Inferior parietal cortex (tissue), 1 donor: ENCODE data around the gene TMUB1.

Source experiments
- DNase-seq: peaks from one replicate; pipeline ENCODE4 v3.0.0-alpha.2; 2016; ENCODE audit errors: extremely low spot score

TMUB1 gene

GRCh38 chr7:151068069-151068773 lies 15.1 kb downstream of the TMUB1 start:
- DNase-seq, result no peak

GRCh38 chr7:151066273-151066974 lies 16.9 kb downstream of the TMUB1 start:
- no peak for DNase-seq

GRCh38 chr7:151065516-151065915 lies 17.8 kb downstream of the TMUB1 start:
- DNase-seq, result no peak

- DNase-seq, result no peak
These were observed 18.3 kb downstream of the TMUB1 start for GRCh38 chr7:151064993-151065392.

- DNase-seq, result no peak
These were observed 18.8 kb downstream of the TMUB1 start for GRCh38 chr7:151064454-151064853.

- no peak for DNase-seq
These were observed 20.1 kb downstream of the TMUB1 start for GRCh38 chr7:151063212-151063561.

- DNase-seq, result no peak
These were observed 20.7 kb downstream of the TMUB1 start for GRCh38 chr7:151062399-151063211.

GRCh38 chr7:151062111-151062398 lies 21.2 kb downstream of the TMUB1 start:
- no peak for DNase-seq

GRCh38 chr7:151061213-151062110 lies 21.8 kb downstream of the TMUB1 start:
- no peak for DNase-seq

GRCh38 chr7:151060416-151061212 lies 22.7 kb downstream of the TMUB1 start:
- DNase-seq, result no peak

GRCh38 chr7:151060113-151060415 lies 23.2 kb downstream of the TMUB1 start:
- no peak for DNase-seq

- peak; percentile 75 for DNase-seq
These were observed 23.8 kb downstream of the TMUB1 start, which contains the start of gene SLC4A2 for GRCh38 chr7:151059367-151060112. Gene SLC4A2 (plus strand): TSS chr7:151059589. CDS start chr7:151061988, 2,399 bp downstream.

- peak; percentile 56 for DNase-seq
These were observed 24.4 kb downstream of the TMUB1 start for GRCh38 chr7:151058781-151059366.

GRCh38 chr7:151057989-151058780 lies 25.1 kb downstream of the TMUB1 start:
- peak; percentile 99 for DNase-seq

GRCh38 chr7:151057506-151057988 lies 25.7 kb downstream of the TMUB1 start, which contains the start of gene CDK5:
Gene CDK5 (minus strand): TSS chr7:151057897. CDS start chr7:151057848, 49 bp downstream.
- DNase-seq, result no peak

GRCh38 chr7:151056666-151057505 lies 26.4 kb downstream of the TMUB1 start:
- DNase-seq, result no peak

GRCh38 chr7:151056283-151056665 lies 27.0 kb downstream of the TMUB1 start:
- no peak for DNase-seq

GRCh38 chr7:151053751-151054150 lies 29.5 kb downstream of the TMUB1 start:
- DNase-seq, result no peak
